Measurements from ENCODE around the gene TRMT112. TPM values are rescaled to one million over a fixed set of nuclear protein-coding genes. Genes with fewer than 3 reads are reported as not detected.
A peak's percentile ranks its signal among the peaks of the same experiment; 100 is the strongest.

TRMT112 gene
- total RNA-seq, 1 experiment from 2014 or later = 328 TPM

DNA sequence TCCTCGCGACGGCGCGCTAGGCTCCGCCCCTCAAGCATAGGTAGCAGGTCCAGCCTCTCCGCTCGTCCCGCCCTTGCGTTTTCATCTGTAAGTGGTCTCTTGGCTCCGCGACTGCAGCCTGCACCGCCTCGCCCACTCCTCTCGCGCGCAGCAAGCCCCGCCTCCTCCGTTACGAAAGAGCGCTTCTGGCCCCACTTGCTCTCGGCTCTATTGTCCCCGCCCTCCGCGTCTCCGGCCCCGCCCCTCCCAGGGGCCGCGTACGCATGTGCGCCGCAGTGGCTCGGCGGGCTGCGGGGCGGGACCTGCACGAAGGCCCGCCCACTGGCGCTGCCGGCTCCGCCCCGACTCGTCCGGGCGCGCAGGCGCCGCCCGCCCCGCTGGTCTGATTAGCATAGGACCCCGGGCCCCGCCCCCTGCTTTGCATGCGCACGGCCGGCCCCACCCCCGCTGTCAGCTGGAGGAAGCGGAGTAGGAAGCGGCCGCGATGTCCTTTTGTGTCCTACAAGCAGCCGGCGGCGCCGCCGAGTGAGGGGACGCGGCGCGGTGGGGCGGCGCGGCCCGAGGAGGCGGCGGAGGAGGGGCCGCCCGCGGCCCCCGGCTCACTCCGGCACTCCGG is 12.2 kb downstream of the TRMT112 start, which contains the start of gene ESRRA:
ESRRA (plus strand) TSS at position 450 of the 616 bp plus-strand sequence. CDS start 1,656 bp downstream, outside the sequence.
- peaks cover 12 to 55% of the 10 kb centered on the region in 2 experiments; a peak in 3 of 4 replicates for H3K4me1 ChIP-seq (ENCODE audit: control insufficient read depth in 1 of 2, insufficient read depth in 2 of 2, low read length in 2 of 2)
- H3K4me3 ChIP-seq (replicated peaks in 1 of 2; ENCODE audit: low read depth in 1 of 2, low read length in 2 of 2) = peak within 1 kb of the TSS; percentile 67 to 81
- peaks cover 32% of the 10 kb centered on the region for H3K79me2 ChIP-seq (ENCODE audit: insufficient read depth, low read length)
- BruUV-seq (replicated peaks) = no TSS peak
- no peaks in the 10 kb centered on the region for H3K27me3 ChIP-seq (ENCODE audit: insufficient read depth, low read length)
- peaks cover 0 to 8% of the 10 kb centered on the region in 2 experiments; a peak in 1 of 4 replicates for H3K36me3 ChIP-seq (ENCODE audit: control insufficient read depth in 1 of 2, insufficient read depth in 2 of 2, low read length in 2 of 2)
- ChIA-PET CTCF (interaction anchor here (0.7 to 5.8 kb wide), 19 partner anchors 9 to 383 kb away, joined by 3 to 80 read pairs (median 6); partner anchors contain the start of genes BAD, FERMT3, FKBP2 and GPR137), RAD21 (ENCODE audit: low non-redundant PET in 1 of 2, low total read pairs in 2 of 2, uncharacterized antibody in 2 of 2, unreplicated experiment in 2 of 2) (interaction anchor here (0.6 to 2.5 kb wide), 6 partner anchors 13 to 101 kb away, joined by 4 to 7 read pairs (median 4); partner anchors contain the start of gene PRDX5 (in 2 of the 2)), POLR2A (interaction anchor here (1.0 to 5.5 kb wide), 7 partner anchors 13 to 1464 kb away, joined by 3 to 30 read pairs (median 8); partner anchors contain the start of genes PRDX5, STIP1, TRMT112 and VEGFB)
- no peaks in the 10 kb centered on the region for H4K20me1 ChIP-seq (ENCODE audit: insufficient read depth)
- peak within 1 kb of the TSS; percentile 98 for H3K4me2 ChIP-seq (ENCODE audit: low read length)
- intact Hi-C loops (cut with micrococcal nuclease) = loop anchor here (2.0 to 5.0 kb wide), 3 partner anchors 37 to 64 kb away; partner anchors contain the start of genes CCDC88B, FKBP2 and PLCB3
- TF ChIP-seq ZBTB33 (IDR thresholded peaks at IDR 0.05; ENCODE audit: extremely low read depth, insufficient replicate concordance, low read length) (peak; percentile 8), CBX3 (IDR thresholded peaks at IDR 0.05; ENCODE audit: low read depth) (no peak)
- H3K9ac ChIP-seq (ENCODE audit: low read length) = peak within 1 kb of the TSS; percentile 92
- H3K27ac ChIP-seq (ENCODE audit: low read depth, low read length) = peak within 1 kb of the TSS; percentile 99
- no peaks in the 10 kb centered on the region for H3K9me3 ChIP-seq (ENCODE audit: control insufficient read depth in 1 of 2, insufficient read depth in 1 of 2, low read depth in 1 of 2, low read length in 2 of 2)
- no peak within 1 kb of the TSS for H2AFZ ChIP-seq (ENCODE audit: low read depth, low read length, poor library complexity, severe bottlenecking)
- DNase-seq (ENCODE audit: low read depth, low spot score) (peak; percentile 96), ATAC-seq (peak; percentile 74)
- no peaks in the 10 kb centered on the region for H3K9me2 ChIP-seq (ENCODE audit: insufficient read depth)

Measured in HCT116 (cell line).